HEK293 (cell line): ENCODE data around the gene HOXC5.

Experiments
- BCL11B ChIP-seq: fragments of 450-650 bp; formaldehyde crosslinking; IDR thresholded peaks from 2 replicates; pipeline ENCODE4 v1.5.1; 2016; ENCODE audit warnings: low read depth, missing biosample characterization, missing genetic modification characterization
- FEZF1 ChIP-seq: fragments of 450-650 bp; formaldehyde crosslinking; IDR thresholded peaks from 2 replicates; pipeline ENCODE4 v1.5.1; 2016; ENCODE audit warnings: missing biosample characterization, missing genetic modification characterization
- HOXC10 ChIP-seq: sonication (generic); formaldehyde crosslinking; IDR thresholded peaks from 2 replicates; pipeline ENCODE4 v1.8.1; 2023; ENCODE audit warnings: mild to moderate bottlenecking, missing genetic modification reagents
- IKZF3 ChIP-seq: fragments of 450-650 bp; IDR thresholded peaks from 2 replicates; pipeline ENCODE4 v1.5.0; 2018; ENCODE audit warnings: missing biosample characterization, mild to moderate bottlenecking, missing genetic modification characterization, moderate library complexity
- KLF8 ChIP-seq: fragments of 450-650 bp; formaldehyde crosslinking; IDR thresholded peaks from 2 replicates; pipeline ENCODE4 v1.5.1; 2016; ENCODE audit warnings: missing biosample characterization, missing genetic modification characterization
- YY1 ChIP-seq: fragments of 450-650 bp; formaldehyde crosslinking; IDR thresholded peaks from 2 replicates; pipeline ENCODE4 v1.5.1; 2018; ENCODE audit warnings: missing biosample characterization, missing genetic modification characterization
- ZBTB48 ChIP-seq: fragments of 450-650 bp; formaldehyde crosslinking; IDR thresholded peaks from 2 replicates; pipeline ENCODE4 v1.5.1; 2016; ENCODE audit warnings: missing biosample characterization, missing genetic modification characterization
- ZBTB8A ChIP-seq: fragments of 450-650 bp; formaldehyde crosslinking; IDR thresholded peaks from 2 replicates; pipeline ENCODE4 v1.5.1; 2016; ENCODE audit warnings: missing biosample characterization, missing genetic modification characterization
- ZEB2 ChIP-seq: fragments of 450-650 bp; formaldehyde crosslinking; IDR thresholded peaks from 2 replicates; pipeline ENCODE4 v1.5.1; 2016; ENCODE audit warnings: missing biosample characterization, missing genetic modification characterization
- ZFHX2 ChIP-seq: fragments of 450-650 bp; formaldehyde crosslinking; conservative IDR thresholded peaks from 2 replicates; pipeline ENCODE4 v1.5.1; 2016; ENCODE audit warnings: missing biosample characterization, missing genetic modification characterization
- ZFP37 ChIP-seq: fragments of 450-650 bp; formaldehyde crosslinking; IDR thresholded peaks from 2 replicates; pipeline ENCODE4 v1.5.1; 2016; ENCODE audit warnings: missing biosample characterization, missing genetic modification characterization
- ZFP41 ChIP-seq: fragments of 450-650 bp; formaldehyde crosslinking; IDR thresholded peaks from 2 replicates; pipeline ENCODE4 v1.5.1; 2016; ENCODE audit warnings: missing biosample characterization, missing genetic modification characterization, borderline replicate concordance
- ZNF248 ChIP-seq: fragments of 450-650 bp; formaldehyde crosslinking; IDR thresholded peaks from 2 replicates; pipeline ENCODE4 v1.5.1; 2017; ENCODE audit warnings: missing biosample characterization, missing genetic modification characterization
- ZNF394 ChIP-seq: fragments of 450-650 bp; formaldehyde crosslinking; IDR thresholded peaks from 2 replicates; pipeline ENCODE4 v1.5.1; 2016; ENCODE audit warnings: missing biosample characterization, missing genetic modification characterization, mild to moderate bottlenecking, moderate library complexity, borderline replicate concordance
- ZNF529 ChIP-seq: fragments of 450-650 bp; formaldehyde crosslinking; IDR thresholded peaks from 2 replicates; pipeline ENCODE4 v1.5.1; 2017; ENCODE audit warnings: missing genetic modification characterization, missing biosample characterization; ENCODE audit not compliant: insufficient replicate concordance
- ZNF600 ChIP-seq: fragments of 450-650 bp; formaldehyde crosslinking; IDR thresholded peaks from 2 replicates; pipeline ENCODE4 v1.5.1; 2016; ENCODE audit warnings: missing biosample characterization, missing genetic modification characterization
- ZNF623 ChIP-seq: fragments of 450-650 bp; formaldehyde crosslinking; IDR thresholded peaks from 2 replicates; pipeline ENCODE4 v1.5.1; 2016; ENCODE audit warnings: missing biosample characterization, missing genetic modification characterization
- ZNF629 ChIP-seq: fragments of 450-650 bp; formaldehyde crosslinking; IDR thresholded peaks from 2 replicates; pipeline ENCODE4 v1.5.1; 2017; ENCODE audit warnings: missing biosample characterization, missing genetic modification characterization
- ZNF776 ChIP-seq: fragments of 450-650 bp; formaldehyde crosslinking; IDR thresholded peaks from 2 replicates; pipeline ENCODE4 v1.5.0; 2017; ENCODE audit warnings: missing biosample characterization, missing genetic modification characterization, borderline replicate concordance
- ZNF791 ChIP-seq: fragments of 450-650 bp; formaldehyde crosslinking; IDR thresholded peaks from 2 replicates; pipeline ENCODE4 v1.5.1; 2016; ENCODE audit warnings: missing biosample characterization, missing genetic modification characterization
- ZNF843 ChIP-seq: fragments of 450-650 bp; formaldehyde crosslinking; IDR thresholded peaks from 2 replicates; pipeline ENCODE4 v1.5.1; 2016; ENCODE audit warnings: missing biosample characterization, missing genetic modification characterization
- TF ChIP-seq, protein P1 (sequence below): sonication (generic); formaldehyde crosslinking; IDR thresholded peaks from 2 replicates; pipeline ENCODE4 v1.8.1; 2022; ENCODE audit warnings: mild to moderate bottlenecking, moderate library complexity, missing genetic modification reagents
- TF ChIP-seq, protein P2 (sequence below): fragments of 450-650 bp; formaldehyde crosslinking; IDR thresholded peaks from 2 replicates; pipeline ENCODE4 v1.5.1; 2016; ENCODE audit warnings: missing biosample characterization, missing genetic modification characterization
- TF ChIP-seq, protein P3 (sequence below): fragments of 450-650 bp; formaldehyde crosslinking; IDR thresholded peaks from 2 replicates; pipeline ENCODE4 v1.5.1; 2017; ENCODE audit warnings: missing biosample characterization, mild to moderate bottlenecking, missing genetic modification characterization, moderate library complexity
- TF ChIP-seq, protein P4 (sequence below): fragments of 450-650 bp; formaldehyde crosslinking; IDR thresholded peaks from 2 replicates; pipeline ENCODE4 v1.5.1; 2017; ENCODE audit warnings: missing biosample characterization, missing genetic modification characterization
- TF ChIP-seq, protein P5 (sequence below): fragments of 450-650 bp; formaldehyde crosslinking; conservative IDR thresholded peaks from 2 replicates; pipeline ENCODE4 v1.5.1; 2016; ENCODE audit warnings: low read depth, missing biosample characterization, missing genetic modification characterization
- TF ChIP-seq, protein P6 (sequence below): fragments of 450-650 bp; formaldehyde crosslinking; IDR thresholded peaks from 2 replicates; pipeline ENCODE4 v1.5.1; 2016; ENCODE audit warnings: missing biosample characterization, missing genetic modification characterization
- TF ChIP-seq, protein P7 (sequence below): fragments of 450-650 bp; IDR thresholded peaks from 2 replicates; pipeline ENCODE4 v1.5.1; 2018; ENCODE audit warnings: missing biosample characterization, mild to moderate bottlenecking, missing genetic modification characterization

The HOXC5 gene

DNA sequence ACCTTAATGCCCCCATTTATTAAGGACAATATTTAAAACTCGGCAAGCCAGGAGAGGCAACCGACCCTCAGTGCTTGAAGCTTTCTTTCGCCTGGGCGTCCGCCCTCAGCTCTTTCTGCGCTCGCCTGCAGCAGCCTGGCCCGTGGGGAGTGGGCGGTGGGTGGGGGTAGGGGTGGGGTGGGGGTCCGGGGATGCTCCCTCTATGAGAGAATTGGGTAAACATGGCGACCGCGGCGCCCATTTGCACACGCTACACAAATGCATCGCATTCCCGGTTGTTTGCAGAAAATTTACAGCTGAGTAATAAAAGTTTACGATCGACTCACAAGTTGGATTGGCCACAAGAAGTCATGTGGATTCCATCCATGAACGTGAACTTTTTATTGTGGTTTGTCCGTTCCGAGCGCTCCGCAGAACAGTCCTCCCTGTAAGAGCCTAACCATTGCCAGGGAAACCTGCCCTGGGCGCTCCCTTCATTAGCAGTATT is 16.3 kb upstream of the HOXC5 start (continued):
- TF ChIP-seq FEZF1 (peak; percentile 32; the same call in 1 of the 2 replicates), ZNF248 (tag by site-specific recombination) (no peak), YY1 (peak; percentile 55; the same call in 1 of the 2 replicates), ZNF843 (peak; percentile 63), ZBTB48 (tag by site-specific recombination) (no peak), ZEB2 (tag by site-specific recombination) (peak; percentile 28; the same call in 1 of the 2 replicates), ZBTB8A (tag by site-specific recombination) (0 out of 2 replicates have a peak, but pooled peaks have one; percentile 29), ZNF629 (tag by site-specific recombination) (no peak), ZNF791 (no peak), ZNF623 (no peak), ZFP41 (tag by site-specific recombination) (no peak), IKZF3 (tag by site-specific recombination) (peak; percentile 98), BCL11B (tag by site-specific recombination) (peak; percentile 48; the same call in 1 of the 2 replicates), ZFHX2 (tag by site-specific recombination) (peak; percentile 52), HOXC10 (CRISPR knock-in tag) (peak; percentile 73; the same call in 1 of the 2 replicates), ZNF600 (peak; percentile 86), ZNF394 (no peak), ZNF529 (tag by site-specific recombination) (no peak), KLF8 (tag by site-specific recombination) (peak; percentile 19; the same call in 1 of the 2 replicates), ZFP37 (tag by site-specific recombination) (no peak), ZNF776 (tag by site-specific recombination) (no peak)
- TF ChIP-seq, protein P1, sequence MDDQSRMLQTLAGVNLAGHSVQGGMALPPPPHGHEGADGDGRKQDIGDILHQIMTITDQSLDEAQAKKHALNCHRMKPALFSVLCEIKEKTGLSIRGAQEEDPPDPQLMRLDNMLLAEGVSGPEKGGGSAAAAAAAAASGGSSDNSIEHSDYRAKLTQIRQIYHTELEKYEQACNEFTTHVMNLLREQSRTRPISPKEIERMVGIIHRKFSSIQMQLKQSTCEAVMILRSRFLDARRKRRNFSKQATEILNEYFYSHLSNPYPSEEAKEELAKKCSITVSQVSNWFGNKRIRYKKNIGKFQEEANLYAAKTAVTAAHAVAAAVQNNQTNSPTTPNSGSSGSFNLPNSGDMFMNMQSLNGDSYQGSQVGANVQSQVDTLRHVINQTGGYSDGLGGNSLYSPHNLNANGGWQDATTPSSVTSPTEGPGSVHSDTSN (CRISPR knock-in tag) = no peak
- TF ChIP-seq, protein P2, sequence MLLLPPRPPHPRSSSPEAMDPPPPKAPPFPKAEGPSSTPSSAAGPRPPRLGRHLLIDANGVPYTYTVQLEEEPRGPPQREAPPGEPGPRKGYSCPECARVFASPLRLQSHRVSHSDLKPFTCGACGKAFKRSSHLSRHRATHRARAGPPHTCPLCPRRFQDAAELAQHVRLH (tag by site-specific recombination) = no peak
- TF ChIP-seq, protein P3, sequence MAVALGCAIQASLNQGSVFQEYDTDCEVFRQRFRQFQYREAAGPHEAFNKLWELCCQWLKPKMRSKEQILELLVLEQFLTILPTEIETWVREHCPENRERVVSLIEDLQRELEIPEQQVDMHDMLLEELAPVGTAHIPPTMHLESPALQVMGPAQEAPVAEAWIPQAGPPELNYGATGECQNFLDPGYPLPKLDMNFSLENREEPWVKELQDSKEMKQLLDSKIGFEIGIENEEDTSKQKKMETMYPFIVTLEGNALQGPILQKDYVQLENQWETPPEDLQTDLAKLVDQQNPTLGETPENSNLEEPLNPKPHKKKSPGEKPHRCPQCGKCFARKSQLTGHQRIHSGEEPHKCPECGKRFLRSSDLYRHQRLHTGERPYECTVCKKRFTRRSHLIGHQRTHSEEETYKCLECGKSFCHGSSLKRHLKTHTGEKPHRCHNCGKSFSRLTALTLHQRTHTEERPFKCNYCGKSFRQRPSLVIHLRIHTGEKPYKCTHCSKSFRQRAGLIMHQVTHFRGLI (tag by site-specific recombination) = 0 out of 2 replicates have a peak, but pooled peaks have one; percentile 32
- TF ChIP-seq, protein P4, sequence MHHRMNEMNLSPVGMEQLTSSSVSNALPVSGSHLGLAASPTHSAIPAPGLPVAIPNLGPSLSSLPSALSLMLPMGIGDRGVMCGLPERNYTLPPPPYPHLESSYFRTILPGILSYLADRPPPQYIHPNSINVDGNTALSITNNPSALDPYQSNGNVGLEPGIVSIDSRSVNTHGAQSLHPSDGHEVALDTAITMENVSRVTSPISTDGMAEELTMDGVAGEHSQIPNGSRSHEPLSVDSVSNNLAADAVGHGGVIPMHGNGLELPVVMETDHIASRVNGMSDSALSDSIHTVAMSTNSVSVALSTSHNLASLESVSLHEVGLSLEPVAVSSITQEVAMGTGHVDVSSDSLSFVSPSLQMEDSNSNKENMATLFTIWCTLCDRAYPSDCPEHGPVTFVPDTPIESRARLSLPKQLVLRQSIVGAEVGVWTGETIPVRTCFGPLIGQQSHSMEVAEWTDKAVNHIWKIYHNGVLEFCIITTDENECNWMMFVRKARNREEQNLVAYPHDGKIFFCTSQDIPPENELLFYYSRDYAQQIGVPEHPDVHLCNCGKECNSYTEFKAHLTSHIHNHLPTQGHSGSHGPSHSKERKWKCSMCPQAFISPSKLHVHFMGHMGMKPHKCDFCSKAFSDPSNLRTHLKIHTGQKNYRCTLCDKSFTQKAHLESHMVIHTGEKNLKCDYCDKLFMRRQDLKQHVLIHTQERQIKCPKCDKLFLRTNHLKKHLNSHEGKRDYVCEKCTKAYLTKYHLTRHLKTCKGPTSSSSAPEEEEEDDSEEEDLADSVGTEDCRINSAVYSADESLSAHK (tag by site-specific recombination) = peak; percentile 69
- TF ChIP-seq, protein P5, sequence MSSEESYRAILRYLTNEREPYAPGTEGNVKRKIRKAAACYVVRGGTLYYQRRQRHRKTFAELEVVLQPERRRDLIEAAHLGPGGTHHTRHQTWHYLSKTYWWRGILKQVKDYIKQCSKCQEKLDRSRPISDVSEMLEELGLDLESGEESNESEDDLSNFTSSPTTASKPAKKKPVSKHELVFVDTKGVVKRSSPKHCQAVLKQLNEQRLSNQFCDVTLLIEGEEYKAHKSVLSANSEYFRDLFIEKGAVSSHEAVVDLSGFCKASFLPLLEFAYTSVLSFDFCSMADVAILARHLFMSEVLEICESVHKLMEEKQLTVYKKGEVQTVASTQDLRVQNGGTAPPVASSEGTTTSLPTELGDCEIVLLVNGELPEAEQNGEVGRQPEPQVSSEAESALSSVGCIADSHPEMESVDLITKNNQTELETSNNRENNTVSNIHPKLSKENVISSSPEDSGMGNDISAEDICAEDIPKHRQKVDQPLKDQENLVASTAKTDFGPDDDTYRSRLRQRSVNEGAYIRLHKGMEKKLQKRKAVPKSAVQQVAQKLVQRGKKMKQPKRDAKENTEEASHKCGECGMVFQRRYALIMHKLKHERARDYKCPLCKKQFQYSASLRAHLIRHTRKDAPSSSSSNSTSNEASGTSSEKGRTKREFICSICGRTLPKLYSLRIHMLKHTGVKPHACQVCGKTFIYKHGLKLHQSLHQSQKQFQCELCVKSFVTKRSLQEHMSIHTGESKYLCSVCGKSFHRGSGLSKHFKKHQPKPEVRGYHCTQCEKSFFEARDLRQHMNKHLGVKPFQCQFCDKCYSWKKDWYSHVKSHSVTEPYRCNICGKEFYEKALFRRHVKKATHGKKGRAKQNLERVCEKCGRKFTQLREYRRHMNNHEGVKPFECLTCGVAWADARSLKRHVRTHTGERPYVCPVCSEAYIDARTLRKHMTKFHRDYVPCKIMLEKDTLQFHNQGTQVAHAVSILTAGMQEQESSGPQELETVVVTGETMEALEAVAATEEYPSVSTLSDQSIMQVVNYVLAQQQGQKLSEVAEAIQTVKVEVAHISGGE (tag by site-specific recombination) = 0 out of 2 replicates have a peak, but pooled peaks have one; percentile 28
- TF ChIP-seq, protein P6, sequence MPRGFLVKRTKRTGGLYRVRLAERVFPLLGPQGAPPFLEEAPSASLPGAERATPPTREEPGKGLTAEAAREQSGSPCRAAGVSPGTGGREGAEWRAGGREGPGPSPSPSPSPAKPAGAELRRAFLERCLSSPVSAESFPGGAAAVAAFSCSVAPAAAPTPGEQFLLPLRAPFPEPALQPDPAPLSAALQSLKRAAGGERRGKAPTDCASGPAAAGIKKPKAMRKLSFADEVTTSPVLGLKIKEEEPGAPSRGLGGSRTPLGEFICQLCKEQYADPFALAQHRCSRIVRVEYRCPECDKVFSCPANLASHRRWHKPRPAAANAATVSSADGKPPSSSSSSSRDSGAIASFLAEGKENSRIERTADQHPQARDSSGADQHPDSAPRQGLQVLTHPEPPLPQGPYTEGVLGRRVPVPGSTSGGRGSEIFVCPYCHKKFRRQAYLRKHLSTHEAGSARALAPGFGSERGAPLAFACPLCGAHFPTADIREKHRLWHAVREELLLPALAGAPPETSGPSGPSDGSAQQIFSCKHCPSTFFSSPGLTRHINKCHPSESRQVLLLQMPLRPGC (tag by site-specific recombination) = peak; percentile 41; the same call in 1 of the 2 replicates
- TF ChIP-seq, protein P7, sequence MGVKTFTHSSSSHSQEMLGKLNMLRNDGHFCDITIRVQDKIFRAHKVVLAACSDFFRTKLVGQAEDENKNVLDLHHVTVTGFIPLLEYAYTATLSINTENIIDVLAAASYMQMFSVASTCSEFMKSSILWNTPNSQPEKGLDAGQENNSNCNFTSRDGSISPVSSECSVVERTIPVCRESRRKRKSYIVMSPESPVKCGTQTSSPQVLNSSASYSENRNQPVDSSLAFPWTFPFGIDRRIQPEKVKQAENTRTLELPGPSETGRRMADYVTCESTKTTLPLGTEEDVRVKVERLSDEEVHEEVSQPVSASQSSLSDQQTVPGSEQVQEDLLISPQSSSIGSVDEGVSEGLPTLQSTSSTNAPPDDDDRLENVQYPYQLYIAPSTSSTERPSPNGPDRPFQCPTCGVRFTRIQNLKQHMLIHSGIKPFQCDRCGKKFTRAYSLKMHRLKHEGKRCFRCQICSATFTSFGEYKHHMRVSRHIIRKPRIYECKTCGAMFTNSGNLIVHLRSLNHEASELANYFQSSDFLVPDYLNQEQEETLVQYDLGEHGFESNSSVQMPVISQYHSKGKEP (tag by site-specific recombination) = peak; percentile 100
